GM21526 (cell line): ENCODE results near the gene DDHD1.
"Not testable (repeated sequence)": the region's sequence is repeated elsewhere in the genome, so short reads cannot be mapped to it uniquely, and the experiment has no call there.

Source experiments
- ATAC-seq: cut with Tn5 transposase; IDR thresholded peaks from one replicate; pipeline ENCODE4 v1.9.1; 2021; ENCODE audit warnings: moderate library complexity; ENCODE audit not compliant: unreplicated experiment, low FRiP score

Gene DDHD1

DNA sequence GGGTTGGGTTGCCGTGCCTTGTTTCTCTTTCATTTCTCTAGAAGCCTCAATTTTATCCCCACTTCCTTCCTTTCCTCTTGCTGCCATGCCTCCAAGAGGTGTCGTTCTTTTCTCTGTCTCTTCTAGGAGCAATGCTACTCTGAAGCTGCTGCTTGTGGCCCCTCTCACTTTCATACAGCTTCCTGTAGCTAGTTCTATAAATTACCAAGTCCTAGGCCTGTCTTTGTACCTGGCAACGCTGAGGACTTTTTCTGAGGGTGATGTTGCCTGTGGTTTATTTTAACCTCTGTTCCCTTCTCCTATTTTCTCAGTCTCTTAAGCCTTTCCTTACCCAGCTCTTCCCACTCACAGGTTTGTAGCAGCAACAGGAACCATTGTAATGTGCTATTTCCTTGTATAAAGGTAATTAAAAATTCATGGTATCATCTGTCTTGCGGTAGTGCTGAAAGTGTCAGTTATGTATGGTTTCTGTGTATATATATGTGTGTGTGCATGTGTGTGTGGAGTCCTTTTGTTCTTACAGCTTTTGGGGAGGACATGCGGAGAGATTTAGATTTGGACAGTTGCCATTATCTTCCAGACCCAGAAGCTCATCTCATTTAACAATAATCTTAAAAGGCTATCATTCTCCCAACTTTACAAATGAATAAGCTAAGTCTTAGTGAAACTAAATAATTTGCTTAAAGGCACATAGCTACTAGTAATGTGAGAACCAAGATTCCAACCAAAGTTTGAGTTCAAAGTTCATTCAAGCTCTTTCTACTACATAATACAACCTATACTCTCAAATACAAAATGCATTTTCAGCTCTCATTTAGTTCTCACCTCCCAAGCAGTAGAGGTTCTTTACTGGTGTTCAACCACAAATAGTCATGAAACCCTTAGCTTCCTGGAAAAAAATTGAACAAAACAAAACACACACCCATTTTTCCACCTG, 43.8 kb downstream of the DDHD1 start:
- ATAC-seq, result peak; percentile 91

DNA sequence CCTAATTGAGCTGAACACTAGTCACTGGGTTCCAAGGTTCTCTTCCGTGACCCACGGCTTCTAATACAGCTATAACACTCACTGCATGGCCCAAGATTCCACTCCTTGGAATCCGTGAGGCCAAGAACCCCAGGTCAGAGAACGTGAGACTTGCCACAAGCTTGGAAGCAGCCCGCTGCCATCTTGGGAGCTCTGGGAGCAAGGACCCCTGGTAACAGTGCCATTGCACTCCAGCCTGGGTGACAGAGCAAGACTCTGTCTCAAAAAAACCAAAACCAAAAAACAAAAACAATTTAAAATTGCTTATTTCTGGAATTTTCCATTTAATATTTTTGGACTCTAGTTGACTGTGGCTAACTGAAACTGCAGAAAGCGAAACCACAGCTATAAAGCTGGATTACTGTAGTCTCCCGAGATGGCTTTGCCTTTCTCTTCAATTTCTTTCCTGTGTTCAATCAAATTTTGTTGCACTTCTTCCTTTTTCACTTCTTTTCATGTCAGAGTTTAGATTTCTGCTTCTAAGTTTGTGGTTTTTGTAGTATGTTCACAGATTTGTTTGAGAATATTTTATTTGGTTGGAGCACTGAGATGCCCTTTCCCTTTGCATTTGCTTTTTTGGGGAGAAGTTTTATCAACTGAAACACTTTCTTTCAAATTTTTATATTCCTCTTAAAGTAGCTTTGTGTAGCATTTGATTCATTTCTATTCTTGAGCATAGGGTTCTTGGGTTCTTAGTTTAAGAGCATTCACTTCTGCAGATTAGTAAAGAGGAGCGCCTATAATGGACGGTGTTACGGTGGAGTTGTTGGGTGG, 44.6 kb downstream of the DDHD1 start:
- ATAC-seq, result no peak

DNA sequence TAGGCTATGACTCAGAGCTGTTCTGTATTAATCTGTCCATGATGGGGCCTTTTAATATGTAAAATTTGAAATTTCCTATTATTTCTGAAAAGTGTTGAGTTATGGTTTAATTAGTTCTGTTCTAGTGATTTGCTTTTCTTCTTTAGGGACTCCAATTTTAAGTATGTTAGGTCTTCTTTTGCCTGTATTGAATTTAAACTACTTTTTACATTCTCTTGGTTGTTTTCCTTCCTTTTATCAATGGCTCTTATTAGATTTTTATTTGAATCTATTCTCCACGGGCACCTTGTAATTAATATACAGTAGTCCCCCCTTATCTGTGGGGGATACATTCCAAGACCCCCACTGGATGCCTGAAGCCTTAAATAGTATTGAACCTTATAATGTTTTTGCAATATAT, 46.4 kb downstream of the DDHD1 start:
- no peak for ATAC-seq

GRCh38 chr14:53103636-53104340, 49.3 kb downstream of the DDHD1 start:
- ATAC-seq, result no peak

GRCh38 chr14:53093206-53093605, 59.9 kb downstream of the DDHD1 start:
- no peak for ATAC-seq

- no peak for ATAC-seq
Observed at GRCh38 chr14:53090853-53091252, 62.3 kb downstream of the DDHD1 start.

GRCh38 chr14:53084954-53085353, 68.2 kb downstream of the DDHD1 start:
- not testable (repeated sequence) for ATAC-seq

- no peak for ATAC-seq
Observed at GRCh38 chr14:53064475-53064874, 88.6 kb downstream of the DDHD1 start.

GRCh38 chr14:53062856-53063255, 90.3 kb downstream of the DDHD1 start:
- no peak for ATAC-seq

DNA sequence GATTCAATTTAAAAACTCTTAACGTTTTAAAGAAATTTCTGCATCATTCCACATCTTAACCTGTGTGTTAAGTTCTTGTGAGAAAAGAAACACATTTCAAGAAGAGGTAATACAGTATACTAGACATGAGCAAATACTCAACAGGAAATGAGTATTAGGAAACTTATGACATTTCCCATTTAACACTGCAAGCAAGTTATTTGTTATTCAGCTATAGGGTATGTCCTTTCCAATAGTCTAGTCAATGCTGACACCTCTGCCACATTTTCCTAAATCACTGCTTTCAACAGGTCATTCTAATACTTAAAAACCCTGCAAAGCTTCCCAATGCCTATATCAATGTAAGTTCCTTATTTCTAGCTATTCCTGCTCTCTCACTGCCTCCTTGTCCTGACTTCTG, 93.1 kb downstream of the DDHD1 start:
- ATAC-seq, result no peak

DNA sequence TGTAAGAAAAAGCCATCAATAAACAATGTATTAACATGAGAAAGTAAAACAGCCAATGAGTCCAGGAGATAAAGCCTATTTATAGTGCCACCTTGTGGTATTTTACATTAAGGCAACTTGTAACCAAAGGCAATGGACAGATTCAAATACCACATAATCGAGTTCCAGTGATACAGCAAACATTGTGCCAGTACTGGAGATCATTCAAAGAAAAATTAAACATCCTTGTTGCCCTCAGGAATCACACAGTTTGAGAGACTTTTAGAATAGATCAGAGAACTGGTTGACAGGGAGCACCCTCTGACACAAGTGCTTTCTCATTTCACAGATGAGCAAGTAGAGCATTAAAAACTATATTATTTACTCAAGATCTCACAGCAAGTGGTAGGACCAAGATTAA, 98.1 kb downstream of the DDHD1 start:
- no peak for ATAC-seq

DNA sequence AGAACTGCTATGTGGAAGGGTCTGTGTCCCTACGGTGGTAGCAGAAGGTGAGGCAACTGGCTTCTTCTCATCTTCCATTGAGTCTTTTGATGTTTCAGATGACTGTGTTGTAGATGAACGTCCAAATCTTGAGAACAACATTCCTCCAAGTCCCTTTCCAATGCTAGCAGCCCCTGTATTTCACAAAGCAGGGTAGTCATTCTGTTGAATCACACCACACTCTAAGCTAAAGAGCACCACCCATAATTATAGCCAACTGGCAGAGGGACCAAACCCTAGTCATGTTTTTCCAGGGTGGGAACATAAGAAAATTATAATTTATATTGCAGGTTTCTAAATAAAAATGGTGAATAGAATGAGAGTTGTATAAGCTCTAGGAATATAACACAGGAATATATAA, 98.7 kb downstream of the DDHD1 start:
- ATAC-seq, result no peak

GRCh38 chr14:53048631-53049030, 104.5 kb downstream of the DDHD1 start:
- no peak for ATAC-seq

GRCh38 chr14:53047307-53048069, 105.6 kb downstream of the DDHD1 start:
- ATAC-seq, result no peak

DNA sequence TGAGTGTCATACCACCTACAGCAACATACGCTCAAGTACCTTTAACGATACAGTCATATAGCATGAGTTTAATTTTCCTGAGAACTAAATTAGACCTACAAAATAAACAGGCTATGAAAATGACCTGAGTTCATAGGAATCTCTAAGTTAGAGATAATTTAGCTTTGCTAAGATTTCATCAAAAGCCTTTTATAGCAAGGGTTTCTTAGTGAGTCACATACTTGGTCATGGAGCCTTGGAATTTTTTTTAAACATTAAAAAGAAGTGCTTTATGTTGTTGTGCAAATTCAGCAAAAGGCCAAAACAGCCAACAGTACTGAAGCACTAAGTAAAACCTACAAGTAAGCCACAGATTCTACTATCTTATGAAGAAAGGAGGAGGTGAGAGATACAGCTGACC, 108.6 kb downstream of the DDHD1 start:
- no peak for ATAC-seq

GRCh38 chr14:53043027-53043581, 110.0 kb downstream of the DDHD1 start:
- no peak for ATAC-seq

DNA sequence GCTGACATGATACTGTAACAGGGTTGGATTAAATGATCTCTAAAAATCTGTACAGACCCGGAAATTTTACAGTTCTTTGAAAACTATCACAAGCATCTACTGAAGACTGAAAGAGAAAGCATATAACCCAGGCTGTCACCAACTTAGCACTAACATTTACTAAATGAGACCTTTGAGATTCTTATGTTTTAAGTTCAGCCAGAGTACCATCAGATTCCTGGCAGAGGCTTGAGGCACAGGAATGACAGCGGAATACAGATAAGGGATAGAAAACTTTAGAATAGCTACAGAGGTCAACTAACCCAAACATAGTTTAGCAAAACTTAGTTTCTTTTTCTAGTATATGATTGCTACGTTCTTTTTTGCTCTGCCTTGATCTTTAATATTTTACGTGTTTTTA, 110.6 kb downstream of the DDHD1 start:
- no peak for ATAC-seq

DNA sequence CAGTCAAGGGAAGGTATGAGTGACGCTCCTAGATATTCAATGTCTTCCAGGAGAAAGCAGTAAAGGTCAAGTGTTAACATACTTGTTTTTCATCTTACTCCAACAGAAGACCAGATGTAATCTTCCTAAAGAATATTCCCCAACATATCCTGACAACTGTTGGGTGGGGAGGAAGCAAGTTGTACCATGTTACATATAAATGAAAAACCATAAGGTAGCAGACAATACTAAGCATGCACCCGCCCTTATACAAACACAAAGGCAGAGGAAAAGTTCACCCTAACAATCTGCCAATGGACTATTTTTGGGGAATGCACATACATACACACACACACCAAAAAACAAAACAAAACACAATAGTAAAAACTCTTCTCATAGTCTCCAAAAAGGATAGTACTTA, 112.1 kb downstream of the DDHD1 start:
- no peak for ATAC-seq

GRCh38 chr14:53038629-53039028, 114.5 kb downstream of the DDHD1 start:
- ATAC-seq, result no peak

DNA sequence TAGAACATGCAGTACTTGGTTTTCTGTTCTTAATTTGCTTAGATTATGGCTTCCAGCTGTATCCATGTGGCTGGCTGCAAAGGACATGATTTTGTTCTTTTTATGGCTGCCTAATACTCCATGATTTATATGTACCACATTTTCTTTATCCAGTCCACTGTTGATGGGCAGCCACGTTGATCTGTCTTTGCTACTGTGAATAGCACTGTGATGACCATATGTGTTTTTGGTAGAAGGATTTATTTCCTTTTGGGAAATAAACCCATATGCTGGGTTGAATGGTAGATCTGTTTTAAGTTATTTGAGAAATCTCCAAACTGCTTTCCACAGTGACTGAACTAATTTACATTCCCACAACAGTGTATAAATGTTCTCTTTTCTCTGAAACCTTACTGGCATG, 116.1 kb downstream of the DDHD1 start:
- ATAC-seq, result no peak
